ENCODE results near the gene DDX47. TPM values are rescaled to one million over a fixed set of nuclear protein-coding genes. Genes with fewer than 3 reads are reported as not detected.
A peak's percentile ranks its signal among the peaks of the same experiment; 100 is the strongest.

Gene DDX47
- polyA plus RNA-seq, 1 experiment, result 113 TPM

DNA sequence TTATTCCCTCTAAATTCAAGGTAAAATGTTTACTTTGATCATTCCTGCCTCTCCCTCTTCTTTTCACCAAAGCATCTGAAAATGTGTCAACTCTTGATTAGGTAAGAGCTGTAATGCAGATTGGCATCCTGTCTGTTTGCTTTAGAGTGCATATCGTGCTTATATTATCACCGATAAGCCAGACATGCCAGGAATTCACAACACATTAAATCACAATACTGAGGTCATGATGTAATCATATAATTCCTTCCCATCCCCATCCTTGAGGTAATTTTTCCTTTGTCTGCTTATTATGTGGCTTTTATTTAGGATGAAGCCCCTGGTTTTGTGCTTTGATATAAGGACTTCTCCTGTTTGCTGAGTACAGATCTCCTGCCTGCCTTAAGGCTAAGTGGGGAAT lies 10.2 kb downstream of the DDX47 start:
- POLR2A ChIA-PET, result interaction anchor here (0.6 to 0.7 kb wide), 2 partner anchors 9 to 47 kb away, joined by 3 to 4 read pairs; no protein-coding TSS in a partner anchor
- CTCF ChIA-PET, result no interaction called here
- H3K4me3 ChIP-seq (ENCODE audit: low read depth, low read length), result no peak overlapping the region
- DNase-seq (ENCODE audit: low read depth, low spot score), result peak; percentile 62
- TF ChIP-seq CTCF (IDR thresholded peaks at IDR 0.05; ENCODE audit: low read depth, low read length), result no peak
- H3K9me3 ChIP-seq (ENCODE audit: control insufficient read depth, insufficient read depth, low read length), result no peaks in the 10 kb centered on the region
- H3K27ac ChIP-seq (ENCODE audit: low read depth, low read length), result peak overlapping the region; percentile 66
- H3K27me3 ChIP-seq (ENCODE audit: control insufficient read depth, insufficient read depth, low read length), result no peaks in the 10 kb centered on the region

- CTCF ChIA-PET, result no interaction called here
- peak overlapping the region; percentile 66 for H3K27ac ChIP-seq (ENCODE audit: low read depth, low read length)
- POLR2A ChIA-PET, result interaction anchor here (0.6 kb wide), 1 partner anchor 46 kb away, joined by 4 read pairs; no protein-coding TSS in a partner anchor
Measured at GRCh38 chr12:12823811-12824210, 10.7 kb downstream of the DDX47 start.

GRCh38 chr12:12835378-12836146 lies 22.4 kb downstream of the DDX47 start:
- Histone ChIP-seq H3K27ac (ENCODE audit: low read depth, low read length) (no peak overlapping the region), H3K27me3 (ENCODE audit: control insufficient read depth, insufficient read depth, low read length) (no peaks in the 10 kb centered on the region), H3K4me3 (ENCODE audit: low read depth, low read length) (no peak overlapping the region), H3K9me3 (ENCODE audit: control insufficient read depth, insufficient read depth, low read length) (no peaks in the 10 kb centered on the region)
- CTCF ChIA-PET, result interaction anchor here (0.6 to 3.5 kb wide), 9 partner anchors 8 to 377 kb away, joined by 3 to 18 read pairs (median 5); partner anchors contain the start of gene APOLD1
- POLR2A ChIA-PET, result interaction anchor here (0.8 kb wide), 1 partner anchor 229 kb away, joined by 5 read pairs; no protein-coding TSS in a partner anchor
- no peak for TF ChIP-seq CTCF (IDR thresholded peaks at IDR 0.05; ENCODE audit: low read depth, low read length)
- DNase-seq (ENCODE audit: low read depth, low spot score), result no peak

More at GRCh38 chr12:12823811-12824210, 10.7 kb downstream of the DDX47 start:
- DNase-seq (ENCODE audit: low read depth, low spot score), result no peak
- Histone ChIP-seq H3K4me3 (ENCODE audit: low read depth, low read length) (no peak overlapping the region), H3K9me3 (ENCODE audit: control insufficient read depth, insufficient read depth, low read length) (no peaks in the 10 kb centered on the region), H3K27me3 (ENCODE audit: control insufficient read depth, insufficient read depth, low read length) (no peaks in the 10 kb centered on the region)
- TF ChIP-seq CTCF (IDR thresholded peaks at IDR 0.05; ENCODE audit: low read depth, low read length), result no peak

DNA sequence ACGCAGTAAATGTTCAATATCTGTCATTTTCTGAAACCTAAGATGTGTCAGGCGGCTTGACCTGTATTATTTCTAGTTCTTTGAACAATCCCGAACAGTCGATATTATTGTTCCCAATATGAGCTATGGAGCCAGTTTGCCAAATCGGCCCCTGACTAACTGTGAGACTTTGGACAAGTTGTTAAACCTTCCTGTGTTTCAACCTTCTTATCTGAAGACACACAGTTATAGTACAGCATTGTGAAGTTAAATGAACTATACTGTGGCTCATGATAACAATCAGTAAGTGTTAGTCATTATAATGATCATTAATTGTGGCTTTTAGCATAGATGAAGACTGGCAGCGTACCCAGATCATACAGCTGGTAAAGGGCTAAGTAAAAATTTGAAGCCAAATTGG lies 23.4 kb downstream of the DDX47 start:
- no peak for TF ChIP-seq CTCF (IDR thresholded peaks at IDR 0.05; ENCODE audit: low read depth, low read length)
- CTCF ChIA-PET, result interaction anchor here (0.6 to 3.5 kb wide), 32 partner anchors 9 to 380 kb away, joined by 3 to 18 read pairs (median 4); partner anchors contain the start of genes DDX47 and GPRC5A
- POLR2A ChIA-PET, result interaction anchor here (0.8 to 1.0 kb wide), 2 partner anchors 17 to 55 kb away, joined by 5 read pairs; partner anchors contain the start of gene GPRC5A

More for the DNA sequence above, 23.4 kb downstream of the DDX47 start:
- Histone ChIP-seq H3K9me3 (ENCODE audit: control insufficient read depth, insufficient read depth, low read length) (no peaks in the 10 kb centered on the region), H3K27me3 (ENCODE audit: control insufficient read depth, insufficient read depth, low read length) (no peaks in the 10 kb centered on the region), H3K4me3 (ENCODE audit: low read depth, low read length) (no peak overlapping the region), H3K27ac (ENCODE audit: low read depth, low read length) (no peak overlapping the region)
- no peak for DNase-seq (ENCODE audit: low read depth, low spot score)
